HG03575 (cell line): ENCODE measurements around the gene PCDHA6.
"Not testable (repeated sequence)": the region's sequence is repeated elsewhere in the genome, so short reads cannot be mapped to it uniquely, and the experiment has no call there.

Experiments used
- ATAC-seq: cut with Tn5 transposase; IDR thresholded peaks from one replicate; pipeline ENCODE4 v1.9.1; 2021; ENCODE audit not compliant: unreplicated experiment, insufficient number of reproducible peaks, low FRiP score; ENCODE audit errors: extremely low read depth

Gene PCDHA6

DNA sequence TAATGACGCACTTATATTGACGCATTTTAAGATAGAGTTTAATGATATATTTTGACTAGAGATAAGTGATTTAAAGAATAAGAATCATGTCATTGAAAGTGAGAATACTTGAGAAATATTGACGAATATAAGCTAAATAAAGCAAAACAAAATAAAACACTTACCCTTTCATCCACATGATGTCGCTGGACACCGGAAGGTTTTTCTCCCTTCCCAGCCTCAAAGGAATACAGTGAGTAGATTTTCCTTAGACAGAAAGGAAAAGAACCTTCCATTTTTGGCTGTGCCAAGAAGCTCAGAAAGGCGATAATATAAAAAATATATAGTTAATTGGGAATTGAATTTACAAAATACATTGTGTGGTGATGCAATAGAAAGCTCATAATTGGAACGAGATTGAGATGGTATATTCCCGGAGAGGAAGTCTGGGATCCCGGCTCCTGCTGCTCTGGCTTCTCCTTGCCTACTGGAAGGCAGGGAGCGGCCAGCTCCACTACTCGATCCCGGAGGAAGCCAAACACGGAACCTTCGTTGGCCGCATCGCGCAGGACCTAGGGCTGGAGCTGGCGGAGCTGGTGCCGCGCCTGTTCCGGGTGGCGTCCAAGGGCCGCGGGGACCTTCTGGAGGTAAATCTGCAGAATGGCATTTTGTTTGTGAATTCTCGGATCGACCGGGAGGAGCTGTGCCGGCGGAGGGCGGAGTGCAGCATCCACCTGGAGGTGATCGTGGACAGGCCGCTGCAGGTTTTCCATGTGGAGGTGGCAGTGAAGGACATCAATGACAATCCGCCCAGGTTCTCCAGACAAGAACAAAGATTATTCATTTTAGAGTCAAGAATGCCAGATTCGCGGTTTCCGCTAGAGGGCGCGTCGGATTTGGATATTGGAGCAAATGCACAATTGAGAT, 6.1 kb upstream of the PCDHA6 start, which contains the start of gene PCDHA5:
PCDHA5 (plus strand) TSS at position 239 of the 906 bp plus-strand sequence.
- no peak for ATAC-seq

DNA sequence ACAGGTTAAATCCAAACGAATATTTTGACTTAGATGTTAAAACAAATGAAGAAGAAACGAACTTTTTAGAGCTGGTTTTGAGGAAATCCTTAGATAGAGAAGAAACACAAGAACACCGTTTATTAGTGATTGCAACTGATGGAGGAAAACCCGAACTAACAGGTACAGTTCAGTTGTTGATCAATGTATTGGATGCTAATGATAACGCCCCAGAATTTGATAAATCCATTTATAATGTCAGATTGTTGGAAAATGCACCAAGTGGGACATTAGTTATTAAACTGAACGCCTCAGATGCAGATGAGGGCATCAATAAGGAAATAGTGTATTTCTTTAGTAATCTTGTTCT, 5.5 kb upstream of the PCDHA6 start:
- ATAC-seq, result no peak

DNA sequence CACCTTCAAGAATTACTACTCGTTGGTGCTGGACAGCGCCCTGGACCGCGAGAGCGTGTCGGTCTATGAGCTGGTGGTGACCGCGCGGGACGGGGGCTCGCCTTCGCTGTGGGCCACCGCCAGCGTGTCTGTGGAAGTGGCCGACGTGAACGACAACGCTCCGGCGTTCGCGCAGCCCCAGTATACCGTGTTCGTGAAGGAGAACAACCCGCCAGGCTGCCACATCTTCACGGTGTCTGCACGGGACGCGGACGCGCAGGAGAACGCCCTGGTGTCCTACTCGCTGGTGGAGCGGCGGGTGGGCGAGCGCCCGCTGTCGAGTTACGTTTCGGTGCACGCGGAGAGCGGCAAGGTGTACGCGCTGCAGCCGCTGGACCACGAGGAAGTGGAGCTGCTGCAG, 4.8 kb upstream of the PCDHA6 start:
- not testable (repeated sequence) for ATAC-seq

DNA sequence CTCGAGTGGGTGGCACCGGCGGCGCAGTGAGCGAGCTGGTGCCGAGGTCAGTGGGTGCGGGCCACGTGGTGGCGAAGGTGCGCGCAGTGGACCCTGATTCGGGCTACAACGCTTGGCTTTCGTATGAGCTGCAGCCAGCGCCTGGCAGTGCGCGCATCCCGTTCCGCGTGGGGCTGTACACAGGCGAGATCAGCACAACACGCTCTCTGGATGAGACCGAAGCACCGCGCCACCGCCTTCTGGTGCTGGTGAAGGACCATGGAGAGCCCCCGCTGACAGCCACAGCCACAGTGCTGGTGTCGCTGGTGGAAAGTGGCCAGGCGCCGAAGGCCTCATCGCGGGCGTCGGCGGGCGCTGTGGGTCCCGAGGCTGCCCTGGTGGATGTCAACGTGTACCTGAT, 4.3 kb upstream of the PCDHA6 start:
- ATAC-seq, result no peak

DNA sequence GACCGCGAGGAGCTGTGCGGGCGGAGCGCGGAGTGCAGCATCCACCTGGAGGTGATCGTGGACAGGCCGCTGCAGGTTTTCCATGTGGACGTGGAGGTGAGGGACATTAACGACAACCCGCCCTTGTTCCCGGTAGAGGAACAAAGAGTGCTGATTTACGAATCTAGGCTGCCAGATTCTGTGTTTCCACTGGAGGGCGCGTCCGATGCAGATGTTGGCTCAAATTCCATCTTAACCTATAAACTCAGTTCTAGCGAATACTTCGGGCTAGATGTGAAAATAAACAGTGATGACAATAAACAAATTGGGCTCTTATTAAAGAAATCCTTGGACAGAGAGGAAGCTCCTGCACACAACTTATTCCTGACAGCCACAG, 590 bp downstream of the PCDHA6 start:
- no peak for ATAC-seq

DNA sequence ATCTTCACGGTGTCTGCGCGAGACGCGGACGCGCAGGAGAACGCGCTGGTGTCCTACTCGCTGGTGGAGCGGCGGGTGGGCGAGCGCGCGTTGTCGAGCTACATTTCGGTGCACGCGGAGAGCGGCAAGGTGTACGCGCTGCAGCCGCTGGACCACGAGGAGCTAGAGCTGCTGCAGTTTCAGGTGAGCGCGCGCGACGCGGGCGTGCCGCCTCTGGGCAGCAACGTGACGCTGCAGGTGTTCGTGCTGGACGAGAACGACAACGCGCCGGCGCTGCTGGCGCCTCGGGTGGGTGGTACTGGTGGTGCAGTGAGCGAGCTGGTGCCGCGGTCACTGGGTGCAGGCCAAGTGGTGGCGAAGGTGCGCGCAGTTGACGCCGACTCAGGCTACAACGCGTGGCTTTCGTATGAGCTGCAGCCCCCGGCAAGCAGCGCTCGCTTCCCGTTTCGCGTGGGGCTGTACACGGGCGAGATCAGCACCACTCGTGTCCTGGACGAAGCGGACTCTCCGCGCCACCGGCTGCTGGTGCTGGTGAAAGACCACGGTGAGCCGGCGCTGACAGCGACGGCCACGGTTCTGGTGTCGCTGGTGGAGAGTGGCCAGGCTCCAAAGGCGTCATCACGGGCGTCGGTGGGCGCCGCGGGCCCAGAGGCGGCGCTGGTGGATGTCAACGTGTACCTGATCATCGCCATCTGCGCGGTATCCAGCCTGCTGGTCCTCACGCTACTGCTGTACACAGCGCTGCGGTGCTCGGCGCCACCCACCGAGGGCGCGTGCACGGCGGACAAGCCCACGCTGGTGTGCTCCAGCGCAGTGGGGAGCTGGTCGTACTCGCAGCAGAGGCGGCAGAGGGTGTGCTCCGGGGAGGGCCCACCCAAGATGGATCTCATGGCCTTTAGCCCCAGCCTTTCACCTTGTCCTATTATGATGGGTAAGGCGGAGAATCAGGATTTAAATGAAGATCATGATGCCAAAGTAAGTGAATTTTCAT, 2.0 kb downstream of the PCDHA6 start:
- not testable (repeated sequence) for ATAC-seq

DNA sequence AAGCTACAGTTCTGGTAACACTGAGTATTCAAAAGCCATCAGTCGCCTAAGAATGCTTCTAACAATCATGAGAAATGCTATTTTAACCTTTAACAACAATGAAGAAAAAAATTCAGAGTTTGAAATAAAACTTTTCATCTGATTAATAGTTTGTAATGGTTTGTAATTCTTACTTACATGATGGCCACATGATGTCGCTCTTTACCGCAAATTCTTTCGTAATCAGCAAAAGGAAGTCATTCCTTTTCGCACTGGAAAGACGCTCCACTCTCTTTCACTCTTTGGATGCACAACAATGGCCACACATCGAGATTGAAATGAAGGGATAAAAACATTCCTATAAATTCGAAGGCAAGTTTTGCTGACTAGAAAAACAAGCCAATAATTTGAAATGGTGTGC, 6.2 kb downstream of the PCDHA6 start, which contains the start of gene PCDHA7:
PCDHA7 (plus strand) TSS at position 277 of the 400 bp plus-strand sequence; CDS start at position 392, 115 bp downstream.
- no peak for ATAC-seq

DNA sequence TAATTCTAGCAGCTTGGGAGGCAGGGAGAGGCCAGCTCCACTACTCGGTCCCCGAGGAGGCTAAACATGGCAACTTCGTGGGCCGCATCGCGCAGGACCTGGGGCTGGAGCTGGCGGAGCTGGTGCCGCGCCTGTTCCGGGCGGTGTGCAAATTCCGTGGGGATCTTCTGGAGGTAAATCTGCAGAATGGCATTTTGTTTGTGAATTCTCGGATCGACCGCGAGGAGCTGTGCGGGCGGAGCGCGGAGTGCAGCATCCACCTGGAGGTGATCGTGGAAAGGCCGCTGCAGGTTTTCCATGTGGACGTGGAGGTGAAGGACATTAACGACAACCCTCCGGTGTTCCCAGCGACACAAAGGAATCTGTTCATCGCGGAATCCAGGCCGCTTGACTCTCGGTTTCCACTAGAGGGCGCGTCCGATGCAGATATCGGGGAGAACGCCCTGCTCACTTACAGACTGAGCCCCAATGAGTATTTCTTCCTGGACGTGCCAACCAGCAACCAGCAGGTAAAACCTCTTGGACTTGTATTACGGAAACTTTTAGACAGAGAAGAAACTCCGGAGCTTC, 6.8 kb downstream of the PCDHA6 start:
- ATAC-seq, result not testable (repeated sequence)

DNA sequence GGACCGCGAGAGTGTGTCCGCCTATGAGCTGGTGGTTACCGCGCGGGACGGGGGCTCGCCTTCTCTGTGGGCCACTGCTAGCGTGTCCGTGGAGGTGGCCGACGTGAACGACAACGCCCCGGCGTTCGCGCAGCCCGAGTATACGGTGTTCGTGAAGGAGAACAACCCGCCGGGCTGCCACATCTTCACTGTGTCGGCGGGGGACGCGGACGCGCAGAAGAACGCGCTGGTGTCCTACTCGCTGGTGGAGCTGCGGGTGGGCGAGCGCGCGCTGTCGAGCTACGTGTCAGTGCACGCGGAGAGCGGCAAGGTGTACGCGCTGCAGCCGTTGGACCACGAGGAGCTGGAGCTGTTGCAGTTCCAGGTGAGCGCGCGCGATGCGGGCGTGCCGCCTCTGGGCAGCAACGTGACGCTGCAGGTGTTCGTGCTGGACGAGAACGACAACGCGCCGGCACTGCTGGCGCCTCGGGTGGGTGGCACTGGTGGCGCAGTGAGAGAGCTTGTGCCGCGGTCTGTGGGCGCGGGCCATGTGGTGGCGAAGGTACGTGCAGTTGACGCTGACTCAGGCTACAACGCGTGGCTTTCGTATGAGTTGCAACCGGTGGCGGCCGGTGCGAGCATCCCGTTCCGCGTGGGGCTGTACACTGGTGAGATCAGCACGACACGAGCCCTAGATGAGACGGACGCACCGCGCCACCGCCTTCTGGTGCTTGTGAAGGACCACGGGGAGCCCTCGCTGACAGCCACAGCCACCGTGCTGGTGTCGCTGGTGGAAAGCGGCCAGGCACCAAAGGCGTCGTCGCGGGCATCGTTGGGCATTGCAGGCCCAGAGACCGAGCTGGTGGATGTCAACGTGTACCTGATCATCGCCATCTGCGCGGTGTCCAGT, 8.1 kb downstream of the PCDHA6 start:
- no peak for ATAC-seq

DNA sequence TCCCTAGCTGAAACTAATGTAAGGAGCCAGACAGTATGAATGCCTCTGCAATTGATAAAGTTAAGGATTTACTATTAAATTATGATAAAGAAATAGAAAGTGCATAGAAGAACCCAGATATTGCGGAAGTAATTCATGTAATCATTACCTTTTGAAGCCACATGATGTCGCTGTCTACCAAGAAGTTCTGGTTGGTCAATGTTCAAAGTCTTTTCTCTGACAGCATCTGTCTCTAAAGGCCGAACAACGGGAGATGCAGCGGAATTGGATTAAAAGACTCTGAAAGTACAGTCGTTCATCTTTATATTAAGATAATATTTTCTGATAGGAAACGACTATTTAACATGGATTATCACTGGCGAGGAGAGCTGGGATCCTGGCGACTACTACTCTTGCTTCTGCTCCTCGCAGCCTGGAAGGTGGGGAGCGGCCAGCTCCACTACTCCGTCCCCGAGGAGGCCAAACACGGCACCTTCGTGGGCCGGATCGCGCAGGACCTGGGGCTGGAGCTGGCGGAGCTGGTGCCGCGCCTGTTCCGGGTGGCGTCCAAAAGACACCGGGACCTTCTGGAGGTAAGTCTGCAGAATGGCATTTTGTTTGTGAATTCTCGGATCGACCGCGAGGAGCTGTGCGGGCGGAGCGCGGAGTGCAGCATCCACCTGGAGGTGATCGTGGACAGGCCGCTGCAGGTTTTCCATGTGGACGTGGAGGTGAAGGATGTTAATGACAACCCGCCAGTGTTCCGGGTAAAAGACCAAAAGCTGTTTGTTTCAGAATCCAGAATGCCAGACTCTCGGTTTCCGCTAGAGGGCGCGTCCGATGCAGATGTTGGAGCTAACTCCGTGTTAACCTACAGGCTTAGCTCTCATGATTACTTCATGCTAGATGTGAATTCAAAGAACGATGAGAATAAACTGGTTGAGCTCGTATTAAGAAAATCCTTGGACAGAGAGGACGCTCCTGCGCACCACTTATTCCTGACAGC, 13.5 kb downstream of the PCDHA6 start, which contains the start of gene PCDHA8:
PCDHA8 (plus strand) TSS at position 210 of the 985 bp plus-strand sequence; CDS start at position 345, 135 bp downstream.
- no peak for ATAC-seq

DNA sequence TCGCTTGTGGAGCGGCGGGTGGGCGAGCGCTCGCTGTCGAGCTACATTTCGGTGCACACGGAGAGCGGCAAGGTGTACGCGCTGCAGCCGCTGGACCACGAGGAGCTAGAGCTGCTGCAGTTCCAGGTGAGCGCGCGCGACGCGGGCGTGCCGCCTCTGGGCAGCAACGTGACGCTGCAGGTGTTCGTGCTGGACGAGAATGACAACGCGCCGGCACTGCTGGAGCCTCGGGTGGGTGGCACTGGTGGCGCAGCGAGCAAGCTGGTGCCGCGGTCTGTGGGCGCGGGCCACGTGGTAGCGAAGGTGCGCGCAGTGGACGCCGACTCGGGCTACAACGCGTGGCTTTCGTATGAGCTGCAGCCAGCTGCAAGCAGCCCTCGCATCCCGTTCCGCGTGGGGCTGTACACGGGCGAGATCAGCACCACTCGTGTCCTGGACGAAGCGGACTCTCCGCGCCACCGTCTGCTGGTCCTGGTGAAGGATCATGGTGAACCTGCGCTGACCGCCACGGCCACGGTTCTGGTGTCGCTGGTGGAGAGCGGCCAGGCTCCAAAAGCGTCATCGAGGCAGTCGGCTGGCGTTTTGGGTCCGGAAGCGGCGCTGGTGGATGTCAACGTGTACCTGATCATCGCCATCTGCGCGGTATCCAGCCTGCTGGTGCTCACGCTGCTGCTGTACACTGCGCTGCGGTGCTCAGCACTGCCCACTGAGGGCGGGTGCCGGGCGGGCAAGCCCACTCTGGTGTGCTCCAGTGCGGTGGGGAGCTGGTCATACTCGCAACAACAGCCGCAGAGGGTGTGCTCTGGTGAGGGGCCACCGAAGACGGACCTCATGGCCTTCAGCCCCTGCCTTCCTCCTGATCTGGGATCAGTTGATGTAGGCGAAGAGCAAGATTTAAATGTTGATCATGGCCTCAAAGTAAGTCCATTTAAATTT, 15.3 kb downstream of the PCDHA6 start:
- no peak for ATAC-seq

DNA sequence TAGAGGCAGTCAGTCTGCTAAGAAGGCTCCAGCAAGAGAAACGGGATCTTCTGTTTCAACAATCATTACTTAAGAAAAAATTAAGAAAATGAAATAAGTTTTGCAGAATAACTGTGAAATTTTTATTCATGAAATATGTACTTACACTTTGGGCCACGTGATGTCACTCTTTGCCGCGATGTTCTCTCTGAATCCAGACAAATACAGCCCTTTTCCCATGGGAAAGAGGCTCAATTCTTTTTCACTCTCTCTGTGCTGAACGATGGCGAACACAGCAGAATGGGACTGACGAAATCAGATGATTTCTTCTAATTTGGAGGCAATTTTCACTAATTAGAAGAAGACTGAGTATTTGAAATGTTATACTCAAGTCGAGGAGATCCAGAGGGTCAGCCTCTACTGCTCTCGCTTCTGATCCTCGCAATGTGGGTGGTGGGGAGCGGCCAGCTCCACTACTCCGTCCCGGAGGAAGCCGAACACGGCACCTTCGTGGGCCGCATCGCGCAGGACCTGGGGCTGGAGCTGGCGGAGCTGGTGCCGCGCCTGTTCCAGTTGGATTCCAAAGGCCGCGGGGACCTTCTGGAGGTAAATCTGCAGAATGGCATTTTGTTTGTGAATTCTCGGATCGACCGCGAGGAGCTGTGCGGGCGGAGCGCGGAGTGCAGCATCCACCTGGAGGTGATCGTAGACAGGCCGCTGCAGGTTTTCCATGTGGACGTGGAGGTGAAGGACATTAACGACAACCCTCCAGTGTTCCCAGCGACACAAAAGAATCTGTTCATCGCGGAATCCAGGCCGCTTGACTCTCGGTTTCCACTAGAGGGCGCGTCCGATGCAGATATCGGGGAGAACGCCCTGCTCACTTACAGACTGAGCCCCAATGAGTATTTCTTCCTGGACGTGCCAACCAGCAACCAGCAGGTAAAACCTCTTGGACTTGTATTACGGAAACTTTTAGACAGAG, 20.7 kb downstream of the PCDHA6 start, which contains the start of gene PCDHA9:
PCDHA9 (plus strand) TSS at position 244 of the 964 bp plus-strand sequence; CDS start at position 358, 114 bp downstream.
- ATAC-seq, result not testable (repeated sequence)

DNA sequence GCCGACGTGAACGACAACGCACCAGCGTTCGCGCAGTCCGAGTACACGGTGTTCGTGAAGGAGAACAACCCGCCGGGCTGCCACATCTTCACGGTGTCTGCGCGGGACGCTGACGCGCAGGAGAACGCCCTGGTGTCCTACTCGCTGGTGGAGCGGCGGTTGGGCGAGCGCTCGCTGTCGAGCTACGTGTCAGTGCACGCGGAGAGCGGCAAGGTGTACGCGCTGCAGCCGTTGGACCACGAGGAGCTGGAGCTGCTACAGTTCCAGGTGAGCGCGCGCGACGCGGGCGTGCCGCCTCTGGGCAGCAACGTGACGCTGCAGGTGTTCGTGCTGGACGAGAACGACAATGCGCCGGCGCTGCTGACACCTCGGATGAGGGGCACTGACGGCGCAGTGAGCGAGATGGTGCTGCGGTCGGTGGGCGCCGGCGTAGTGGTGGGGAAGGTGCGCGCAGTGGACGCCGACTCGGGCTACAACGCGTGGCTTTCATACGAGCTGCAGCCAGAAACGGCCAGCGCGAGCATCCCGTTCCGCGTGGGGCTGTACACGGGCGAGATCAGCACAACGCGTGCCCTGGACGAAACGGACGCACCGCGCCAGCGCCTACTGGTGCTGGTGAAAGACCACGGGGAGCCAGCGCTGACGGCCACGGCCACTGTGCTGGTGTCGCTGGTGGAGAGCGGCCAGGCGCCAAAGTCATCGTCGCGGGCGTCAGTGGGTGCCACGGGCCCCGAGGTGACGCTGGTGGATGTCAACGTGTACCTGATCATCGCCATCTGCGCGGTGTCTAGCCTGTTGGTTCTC, 22.3 kb downstream of the PCDHA6 start:
- ATAC-seq, result not testable (repeated sequence)
